ENCODE measurements around the gene STKLD1.

DNA sequence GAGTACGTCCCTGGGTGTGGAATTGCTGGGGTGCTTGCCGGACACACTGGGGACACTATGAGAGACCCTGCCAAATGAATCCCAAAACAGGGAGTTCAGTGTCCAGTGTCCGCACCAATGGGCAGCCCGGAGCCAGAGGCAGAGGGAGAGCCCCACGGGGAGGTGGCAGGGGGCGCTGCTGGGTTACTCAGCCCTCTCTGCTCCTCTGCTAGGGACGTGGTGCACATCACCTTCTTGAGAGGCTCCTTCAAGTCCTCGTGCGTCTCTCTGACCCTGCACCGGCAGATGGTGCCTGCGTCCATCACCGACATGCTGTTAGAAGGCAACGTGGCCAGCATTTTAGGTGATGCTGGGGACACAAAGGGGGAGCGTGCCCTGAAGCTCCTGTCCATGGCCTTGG lies 20.8 kb downstream of the STKLD1 start:
- no peak for TF ChIP-seq FOXM1 (IDR thresholded peaks at IDR 0.05; ENCODE audit: borderline replicate concordance, low read depth)
- TF ChIP-seq, protein P1, sequence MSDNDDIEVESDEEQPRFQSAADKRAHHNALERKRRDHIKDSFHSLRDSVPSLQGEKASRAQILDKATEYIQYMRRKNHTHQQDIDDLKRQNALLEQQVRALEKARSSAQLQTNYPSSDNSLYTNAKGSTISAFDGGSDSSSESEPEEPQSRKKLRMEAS (IDR thresholded peaks at IDR 0.05): no peak
- TF ChIP-seq, protein P2, sequence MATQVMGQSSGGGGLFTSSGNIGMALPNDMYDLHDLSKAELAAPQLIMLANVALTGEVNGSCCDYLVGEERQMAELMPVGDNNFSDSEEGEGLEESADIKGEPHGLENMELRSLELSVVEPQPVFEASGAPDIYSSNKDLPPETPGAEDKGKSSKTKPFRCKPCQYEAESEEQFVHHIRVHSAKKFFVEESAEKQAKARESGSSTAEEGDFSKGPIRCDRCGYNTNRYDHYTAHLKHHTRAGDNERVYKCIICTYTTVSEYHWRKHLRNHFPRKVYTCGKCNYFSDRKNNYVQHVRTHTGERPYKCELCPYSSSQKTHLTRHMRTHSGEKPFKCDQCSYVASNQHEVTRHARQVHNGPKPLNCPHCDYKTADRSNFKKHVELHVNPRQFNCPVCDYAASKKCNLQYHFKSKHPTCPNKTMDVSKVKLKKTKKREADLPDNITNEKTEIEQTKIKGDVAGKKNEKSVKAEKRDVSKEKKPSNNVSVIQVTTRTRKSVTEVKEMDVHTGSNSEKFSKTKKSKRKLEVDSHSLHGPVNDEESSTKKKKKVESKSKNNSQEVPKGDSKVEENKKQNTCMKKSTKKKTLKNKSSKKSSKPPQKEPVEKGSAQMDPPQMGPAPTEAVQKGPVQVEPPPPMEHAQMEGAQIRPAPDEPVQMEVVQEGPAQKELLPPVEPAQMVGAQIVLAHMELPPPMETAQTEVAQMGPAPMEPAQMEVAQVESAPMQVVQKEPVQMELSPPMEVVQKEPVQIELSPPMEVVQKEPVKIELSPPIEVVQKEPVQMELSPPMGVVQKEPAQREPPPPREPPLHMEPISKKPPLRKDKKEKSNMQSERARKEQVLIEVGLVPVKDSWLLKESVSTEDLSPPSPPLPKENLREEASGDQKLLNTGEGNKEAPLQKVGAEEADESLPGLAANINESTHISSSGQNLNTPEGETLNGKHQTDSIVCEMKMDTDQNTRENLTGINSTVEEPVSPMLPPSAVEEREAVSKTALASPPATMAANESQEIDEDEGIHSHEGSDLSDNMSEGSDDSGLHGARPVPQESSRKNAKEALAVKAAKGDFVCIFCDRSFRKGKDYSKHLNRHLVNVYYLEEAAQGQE (IDR thresholded peaks at IDR 0.05; ENCODE audit: low read depth): no peak
- no peak for TF ChIP-seq CEBPB (IDR thresholded peaks at IDR 0.05)
- no peak for TF ChIP-seq YY1 (IDR thresholded peaks at IDR 0.05; ENCODE audit: low read depth)
- no peak for TF ChIP-seq NFIC (IDR thresholded peaks at IDR 0.05)
- TF ChIP-seq EP300 (IDR thresholded peaks at IDR 0.05; ENCODE audit: borderline replicate concordance): no peak
- no peak for TF ChIP-seq CREB1 (IDR thresholded peaks at IDR 0.05; ENCODE audit: low read depth)
- TF ChIP-seq EGR1 (IDR thresholded peaks at IDR 0.05): no peak
- no peak for TF ChIP-seq ZBTB7A (IDR thresholded peaks at IDR 0.05; ENCODE audit: low read depth)
- TF ChIP-seq TAF1 (IDR thresholded peaks at IDR 0.05; ENCODE audit: low read depth): no peak
- TF ChIP-seq TEAD4 (IDR thresholded peaks at IDR 0.05): no peak
- TF ChIP-seq TCF12 (IDR thresholded peaks at IDR 0.05; ENCODE audit: low read depth): no peak
- TF ChIP-seq RAD21 (IDR thresholded peaks at IDR 0.05; ENCODE audit: low read depth): peak; percentile 46; the same call in 1 of the 2 replicates

Data from Ishikawa (cell line).